ENCODE data around the gene RAMP3.

The RAMP3 gene

GRCh38 chr7:45181286-45181960 lies 23.8 kb downstream of the RAMP3 start:
- Histone ChIP-seq H4K20me1 (ENCODE audit: insufficient read depth, low read length) (no peaks in the 10 kb centered on the region), H3K27ac (ENCODE audit: low read length) (no peak overlapping the region), H3K27me3 (ENCODE audit: low read depth, low read length) (peaks cover 18% of the 10 kb centered on the region), H3K36me3 (replicated peaks; ENCODE audit: low read depth, low read length) (no peaks in the 10 kb centered on the region), H3K9ac (ENCODE audit: low read length) (no peak overlapping the region), H3K4me3 (ENCODE audit: low read length) (no peak overlapping the region), H3K9me3 (ENCODE audit: insufficient read depth, low read length) (no peaks in the 10 kb centered on the region), H3K4me1 (ENCODE audit: low read length) (no peaks in the 10 kb centered on the region), H3K4me2 (ENCODE audit: low read length) (no peak overlapping the region), H3K79me2 (ENCODE audit: low read length) (no peaks in the 10 kb centered on the region), H2AFZ (ENCODE audit: low read depth, low read length) (no peak overlapping the region)
- TF ChIP-seq EZH2phosphoT487 (IDR thresholded peaks at IDR 0.05; ENCODE audit: low read depth) (no peak), CTCF (IDR thresholded peaks at IDR 0.05; ENCODE audit: low read depth, low read length) (no peak)

- no peak overlapping the region for H3K4me2 ChIP-seq (ENCODE audit: low read length)
- H2AFZ ChIP-seq (ENCODE audit: low read depth, low read length): no peak overlapping the region
- H3K9ac ChIP-seq (ENCODE audit: low read length): no peak overlapping the region
- no peaks in the 10 kb centered on the region for H3K79me2 ChIP-seq (ENCODE audit: low read length)
- no peaks in the 10 kb centered on the region for H3K4me1 ChIP-seq (ENCODE audit: low read length)
- no peak overlapping the region for H3K4me3 ChIP-seq (ENCODE audit: low read length)
- TF ChIP-seq CTCF (IDR thresholded peaks at IDR 0.05; ENCODE audit: low read depth, low read length) (no peak), EZH2phosphoT487 (IDR thresholded peaks at IDR 0.05; ENCODE audit: low read depth) (no peak)
- H3K27me3 ChIP-seq (ENCODE audit: low read depth, low read length): peaks cover 18% of the 10 kb centered on the region
- H3K27ac ChIP-seq (ENCODE audit: low read length): no peak overlapping the region
- H3K9me3 ChIP-seq (ENCODE audit: insufficient read depth, low read length): no peaks in the 10 kb centered on the region
- no peaks in the 10 kb centered on the region for H3K36me3 ChIP-seq (replicated peaks; ENCODE audit: low read depth, low read length)
- no peaks in the 10 kb centered on the region for H4K20me1 ChIP-seq (ENCODE audit: insufficient read depth, low read length)
These were observed 24.6 kb downstream of the RAMP3 start for GRCh38 chr7:45181991-45182855.

- H3K4me1 ChIP-seq (ENCODE audit: low read length): no peaks in the 10 kb centered on the region
- H3K79me2 ChIP-seq (ENCODE audit: low read length): no peaks in the 10 kb centered on the region
- no peaks in the 10 kb centered on the region for H3K9me3 ChIP-seq (ENCODE audit: insufficient read depth, low read length)
- TF ChIP-seq EZH2phosphoT487 (IDR thresholded peaks at IDR 0.05; ENCODE audit: low read depth) (no peak), CTCF (IDR thresholded peaks at IDR 0.05; ENCODE audit: low read depth, low read length) (no peak)
- H3K27ac ChIP-seq (ENCODE audit: low read length): no peak overlapping the region
- no peak overlapping the region for H3K4me2 ChIP-seq (ENCODE audit: low read length)
- H3K36me3 ChIP-seq (replicated peaks; ENCODE audit: low read depth, low read length): no peaks in the 10 kb centered on the region
- peaks cover 18% of the 10 kb centered on the region for H3K27me3 ChIP-seq (ENCODE audit: low read depth, low read length)
- no peaks in the 10 kb centered on the region for H4K20me1 ChIP-seq (ENCODE audit: insufficient read depth, low read length)
- no peak overlapping the region for H3K9ac ChIP-seq (ENCODE audit: low read length)
- no peak overlapping the region for H2AFZ ChIP-seq (ENCODE audit: low read depth, low read length)
- H3K4me3 ChIP-seq (ENCODE audit: low read length): no peak overlapping the region
These were observed 25.5 kb downstream of the RAMP3 start for GRCh38 chr7:45182856-45183710.

Measured in OCI-LY3 (cell line).